GM12892 (cell line): ENCODE measurements around the gene FGF1.

Source experiments
- POLR2A ChIP-seq: IDR thresholded peaks from 2 replicates; pipeline ENCODE4 v1.6.1; 2011; ENCODE audit warnings: low read depth, low read length, control low read depth
- TAF1 ChIP-seq: IDR thresholded peaks from 2 replicates; pipeline ENCODE4 v1.6.1; 2011; ENCODE audit warnings: low read depth, mild to moderate bottlenecking, control low read depth, low read length, borderline replicate concordance

DNA sequence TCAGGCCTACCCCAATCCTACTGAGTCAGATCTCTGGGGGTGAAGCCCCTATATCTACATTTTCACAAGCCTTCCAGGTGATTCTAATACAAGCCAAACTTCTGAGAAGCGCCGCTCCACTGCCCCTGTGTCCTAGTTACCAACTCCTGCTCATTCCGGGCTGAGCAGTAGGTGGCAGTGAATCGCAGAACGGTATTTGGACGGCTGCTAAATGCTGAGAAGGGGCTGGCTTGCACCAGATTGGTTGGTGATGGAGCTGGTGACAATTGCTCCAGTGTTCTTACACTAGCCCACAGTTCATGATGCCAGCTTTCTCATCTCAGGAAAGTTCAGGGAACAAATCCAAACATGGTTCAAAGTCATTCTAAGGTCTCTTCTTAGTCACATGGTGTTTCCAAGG is 31.1 kb upstream of the FGF1 start:
- TF ChIP-seq POLR2A (no peak), TAF1 (no peak)
